HepG2 (cell line): ENCODE measurements around the gene SERINC1. TPM values are rescaled to one million over a fixed set of nuclear protein-coding genes. Genes with fewer than 3 reads are reported as not detected.

Experiments used
- ATM ChIP-seq: fragments of 450-650 bp; IDR thresholded peaks from 2 replicates; pipeline ENCODE4 v1.7.1; 2017; ENCODE audit warnings: mild to moderate bottlenecking, borderline replicate concordance
- ETV5 ChIP-seq: IDR thresholded peaks from 2 replicates; pipeline ENCODE4 v1.6.1; 2018; ENCODE audit warnings: missing biosample characterization, missing genetic modification reagents, inconsistent platforms, borderline replicate concordance
- KDM1A ChIP-seq: IDR thresholded peaks from 2 replicates; pipeline ENCODE4 v1.6.1; 2016; ENCODE audit warnings: missing compliant biosample characterization
- MBD4 ChIP-seq: IDR thresholded peaks from 2 replicates; pipeline ENCODE4 v1.6.1; 2012; ENCODE audit warnings: low read length, inconsistent platforms, borderline replicate concordance
- MEIS1 ChIP-seq: sonication (generic); formaldehyde crosslinking; IDR thresholded peaks from 2 replicates; pipeline ENCODE4 v1.9.0; 2021; ENCODE audit warnings: mild to moderate bottlenecking, missing genetic modification reagents, moderate library complexity, borderline replicate concordance
- MIER3 ChIP-seq: IDR thresholded peaks from 2 replicates; pipeline ENCODE4 v1.6.1; 2016; ENCODE audit warnings: missing compliant biosample characterization, borderline replicate concordance
- NCOA2 ChIP-seq: sonication (generic); formaldehyde crosslinking; IDR thresholded peaks from 2 replicates; pipeline ENCODE4 v1.8.0; 2022; ENCODE audit warnings: inconsistent platforms
- PHF20 ChIP-seq: sonication (generic); formaldehyde crosslinking; IDR thresholded peaks from 2 replicates; pipeline ENCODE4 v1.5.0; 2020; ENCODE audit warnings: mild to moderate bottlenecking, missing genetic modification reagents
- REL ChIP-seq: sonication (generic); formaldehyde crosslinking; conservative IDR thresholded peaks from 2 replicates; pipeline ENCODE4 v1.8.0; 2022; ENCODE audit warnings: mild to moderate bottlenecking, missing genetic modification reagents, moderate library complexity
- RORA ChIP-seq: sonication (generic); formaldehyde crosslinking; IDR thresholded peaks from 2 replicates; pipeline ENCODE4 v1.5.0; 2020; ENCODE audit warnings: mild to moderate bottlenecking, missing genetic modification reagents, moderate library complexity
- SRF ChIP-seq: IDR thresholded peaks from 2 replicates; pipeline ENCODE4 v1.6.1; 2011; ENCODE audit warnings: mild to moderate bottlenecking, low read depth, low read length, moderate library complexity
- ZFP1 ChIP-seq: IDR thresholded peaks from 2 replicates; pipeline ENCODE4 v1.6.1; 2016
- ZNF160 ChIP-seq: sonication (generic); formaldehyde crosslinking; IDR thresholded peaks from 2 replicates; pipeline ENCODE4 v1.8.0; 2022; ENCODE audit warnings: mild to moderate bottlenecking, inconsistent platforms, missing genetic modification reagents
- ZNF777 ChIP-seq: sonication (generic); formaldehyde crosslinking; IDR thresholded peaks from 2 replicates; pipeline ENCODE4 v1.4.0; 2020; ENCODE audit warnings: missing genetic modification reagents
- polyA plus RNA-seq, 8 experiments: library from polyadenylated mRNA; depleted of rRNA in 3 of 8; stranded (reverse) in 7 of 8; unstranded in 1 of 8; fragments of >200 nt; fragmentation: Illumina TruSeq in 4 of 8; extraction: Trizol in 4 of 8; gene quantifications; 2 replicates each; pipeline versions ENCODE4 v1.2.1 to v1.2.3, GENCODE V29; 2011 to 2016; ENCODE audit warnings: low read depth in 4 of 8, missing spikeins in 1 of 8, mixed read lengths in 1 of 8; ENCODE audit not compliant: insufficient read depth in 1 of 8
- total RNA-seq, 5 experiments: library from RNA; depleted of rRNA; stranded (reverse); fragments of >200 nt; fragmentation: Illumina TruSeq; extraction: Trizol; gene quantifications; 2 replicates each; pipeline ENCODE4 v1.2.3, GENCODE V29; 2016; ENCODE audit warnings: low read depth in 1 of 5
- TF ChIP-seq, protein P1 (sequence below): IDR thresholded peaks from 2 replicates; pipeline ENCODE4 v1.6.1; 2016; ENCODE audit warnings: low read depth
- TF ChIP-seq, protein P2 (sequence below): sonication (generic); formaldehyde crosslinking; IDR thresholded peaks from 2 replicates; pipeline ENCODE4 v1.4.0; 2020; ENCODE audit warnings: missing genetic modification reagents
- TF ChIP-seq, protein P3 (sequence below): sonication (generic); formaldehyde crosslinking; IDR thresholded peaks from 2 replicates; pipeline ENCODE4 v1.4.0; 2020; ENCODE audit warnings: missing genetic modification reagents, mild to moderate bottlenecking, borderline replicate concordance
- TF ChIP-seq, protein P4 (sequence below): sonication (generic); formaldehyde crosslinking; IDR thresholded peaks from 2 replicates; pipeline ENCODE4 v1.8.1; 2022; ENCODE audit warnings: low read depth, mild to moderate bottlenecking, missing genetic modification reagents
- TF ChIP-seq, protein P5 (sequence below): sonication (generic); formaldehyde crosslinking; IDR thresholded peaks from 2 replicates; pipeline ENCODE4 v1.8.0; 2022; ENCODE audit warnings: mild to moderate bottlenecking, missing genetic modification reagents; ENCODE audit not compliant: insufficient replicate concordance

Gene SERINC1
- total and polyA plus RNA-seq, 2 of the 13 experiments (the other 11 are each of a cell fraction or from before 2014, with no cell fraction given): 93.5 to 112 TPM

DNA sequence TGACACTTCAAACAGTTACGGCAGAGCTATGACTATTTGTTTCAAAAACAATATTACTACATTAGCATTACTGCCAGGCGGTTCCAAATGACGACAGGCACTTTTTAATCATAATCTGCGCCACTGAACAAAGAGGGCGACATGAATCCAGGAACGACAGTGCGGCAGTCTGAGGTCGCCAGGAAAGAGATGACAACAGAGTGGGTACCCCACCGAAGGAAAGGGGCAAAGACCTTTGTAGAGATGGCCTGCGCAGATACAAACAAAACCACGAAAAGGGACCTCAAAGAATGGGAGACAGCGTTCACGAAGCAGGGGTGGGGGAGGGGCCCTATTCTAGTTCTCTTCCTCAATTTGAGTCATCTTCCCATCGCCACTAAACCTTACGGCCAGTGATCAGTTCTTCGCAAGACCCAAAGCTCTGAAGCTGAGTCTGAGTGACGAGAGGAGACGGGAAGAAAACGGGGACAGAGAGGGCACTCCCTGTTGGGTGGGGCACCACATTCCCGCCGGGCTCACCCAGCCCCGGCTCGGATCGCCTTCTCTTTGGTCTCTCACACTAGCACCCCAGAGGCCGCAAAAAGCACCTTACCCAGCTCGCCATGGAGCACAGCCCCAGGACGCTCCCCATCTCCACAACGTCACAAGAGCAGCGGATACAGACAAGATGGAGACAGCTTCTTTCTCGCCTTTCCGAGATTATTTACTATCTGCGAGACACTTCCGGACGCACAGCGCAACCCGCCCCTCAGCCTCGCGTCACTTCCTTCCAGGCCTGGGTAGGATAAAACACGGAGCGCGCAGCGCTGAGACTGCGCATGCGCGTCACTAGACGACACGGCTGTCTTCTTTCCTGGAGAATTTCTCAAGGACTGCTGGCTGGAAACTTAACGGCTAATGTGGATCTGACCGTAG is at the start of gene SERINC1 (continued):
- TF ChIP-seq PHF20: peak; percentile 76
- TF ChIP-seq, protein P1, sequence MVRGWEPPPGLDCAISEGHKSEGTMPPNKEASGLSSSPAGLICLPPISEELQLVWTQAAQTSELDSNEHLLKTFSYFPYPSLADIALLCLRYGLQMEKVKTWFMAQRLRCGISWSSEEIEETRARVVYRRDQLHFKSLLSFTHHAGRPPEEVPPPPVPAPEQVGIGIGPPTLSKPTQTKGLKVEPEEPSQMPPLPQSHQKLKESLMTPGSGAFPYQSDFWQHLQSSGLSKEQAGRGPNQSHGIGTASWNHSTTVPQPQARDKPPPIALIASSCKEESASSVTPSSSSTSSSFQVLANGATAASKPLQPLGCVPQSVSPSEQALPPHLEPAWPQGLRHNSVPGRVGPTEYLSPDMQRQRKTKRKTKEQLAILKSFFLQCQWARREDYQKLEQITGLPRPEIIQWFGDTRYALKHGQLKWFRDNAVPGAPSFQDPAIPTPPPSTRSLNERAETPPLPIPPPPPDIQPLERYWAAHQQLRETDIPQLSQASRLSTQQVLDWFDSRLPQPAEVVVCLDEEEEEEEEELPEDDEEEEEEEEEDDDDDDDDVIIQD (CRISPR knock-in tag): peak; percentile 94
- TF ChIP-seq RORA (CRISPR knock-in tag): no peak
- TF ChIP-seq, protein P2, sequence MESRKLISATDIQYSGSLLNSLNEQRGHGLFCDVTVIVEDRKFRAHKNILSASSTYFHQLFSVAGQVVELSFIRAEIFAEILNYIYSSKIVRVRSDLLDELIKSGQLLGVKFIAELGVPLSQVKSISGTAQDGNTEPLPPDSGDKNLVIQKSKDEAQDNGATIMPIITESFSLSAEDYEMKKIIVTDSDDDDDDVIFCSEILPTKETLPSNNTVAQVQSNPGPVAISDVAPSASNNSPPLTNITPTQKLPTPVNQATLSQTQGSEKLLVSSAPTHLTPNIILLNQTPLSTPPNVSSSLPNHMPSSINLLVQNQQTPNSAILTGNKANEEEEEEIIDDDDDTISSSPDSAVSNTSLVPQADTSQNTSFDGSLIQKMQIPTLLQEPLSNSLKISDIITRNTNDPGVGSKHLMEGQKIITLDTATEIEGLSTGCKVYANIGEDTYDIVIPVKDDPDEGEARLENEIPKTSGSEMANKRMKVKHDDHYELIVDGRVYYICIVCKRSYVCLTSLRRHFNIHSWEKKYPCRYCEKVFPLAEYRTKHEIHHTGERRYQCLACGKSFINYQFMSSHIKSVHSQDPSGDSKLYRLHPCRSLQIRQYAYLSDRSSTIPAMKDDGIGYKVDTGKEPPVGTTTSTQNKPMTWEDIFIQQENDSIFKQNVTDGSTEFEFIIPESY: 0 out of 2 replicates have a peak, but pooled peaks have one; percentile 33
- no peak for TF ChIP-seq MBD4
- TF ChIP-seq, protein P3, sequence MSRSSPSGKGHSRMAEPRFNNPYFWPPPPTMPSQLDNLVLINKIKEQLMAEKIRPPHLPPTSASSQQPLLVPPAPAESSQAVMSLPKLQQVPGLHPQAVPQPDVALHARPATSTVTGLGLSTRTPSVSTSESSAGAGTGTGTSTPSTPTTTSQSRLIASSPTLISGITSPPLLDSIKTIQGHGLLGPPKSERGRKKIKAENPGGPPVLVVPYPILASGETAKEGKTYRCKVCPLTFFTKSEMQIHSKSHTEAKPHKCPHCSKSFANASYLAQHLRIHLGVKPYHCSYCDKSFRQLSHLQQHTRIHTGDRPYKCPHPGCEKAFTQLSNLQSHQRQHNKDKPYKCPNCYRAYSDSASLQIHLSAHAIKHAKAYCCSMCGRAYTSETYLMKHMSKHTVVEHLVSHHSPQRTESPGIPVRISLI (CRISPR knock-in tag): 0 out of 2 replicates have a peak, but pooled peaks have one; percentile 27
- TF ChIP-seq REL (CRISPR knock-in tag): 0 out of 2 replicates have a peak, but pooled peaks have one; percentile 15
- TF ChIP-seq ATM: no peak
- TF ChIP-seq, protein P4, sequence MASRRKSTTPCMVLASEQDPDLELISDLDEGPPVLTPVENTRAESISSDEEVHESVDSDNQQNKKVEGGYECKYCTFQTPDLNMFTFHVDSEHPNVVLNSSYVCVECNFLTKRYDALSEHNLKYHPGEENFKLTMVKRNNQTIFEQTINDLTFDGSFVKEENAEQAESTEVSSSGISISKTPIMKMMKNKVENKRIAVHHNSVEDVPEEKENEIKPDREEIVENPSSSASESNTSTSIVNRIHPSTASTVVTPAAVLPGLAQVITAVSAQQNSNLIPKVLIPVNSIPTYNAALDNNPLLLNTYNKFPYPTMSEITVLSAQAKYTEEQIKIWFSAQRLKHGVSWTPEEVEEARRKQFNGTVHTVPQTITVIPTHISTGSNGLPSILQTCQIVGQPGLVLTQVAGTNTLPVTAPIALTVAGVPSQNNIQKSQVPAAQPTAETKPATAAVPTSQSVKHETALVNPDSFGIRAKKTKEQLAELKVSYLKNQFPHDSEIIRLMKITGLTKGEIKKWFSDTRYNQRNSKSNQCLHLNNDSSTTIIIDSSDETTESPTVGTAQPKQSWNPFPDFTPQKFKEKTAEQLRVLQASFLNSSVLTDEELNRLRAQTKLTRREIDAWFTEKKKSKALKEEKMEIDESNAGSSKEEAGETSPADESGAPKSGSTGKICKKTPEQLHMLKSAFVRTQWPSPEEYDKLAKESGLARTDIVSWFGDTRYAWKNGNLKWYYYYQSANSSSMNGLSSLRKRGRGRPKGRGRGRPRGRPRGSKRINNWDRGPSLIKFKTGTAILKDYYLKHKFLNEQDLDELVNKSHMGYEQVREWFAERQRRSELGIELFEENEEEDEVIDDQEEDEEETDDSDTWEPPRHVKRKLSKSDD (CRISPR knock-in tag): peak; percentile 58; the same call in 1 of the 2 replicates
- TF ChIP-seq ZNF777 (CRISPR knock-in tag): no peak; the same call in 1 of the 2 replicates
- TF ChIP-seq ZNF160 (CRISPR knock-in tag): 0 out of 2 replicates have a peak, but pooled peaks have one; percentile 43
- TF ChIP-seq ETV5 (CRISPR knock-in tag): peak; percentile 85
- no peak for TF ChIP-seq KDM1A (CRISPR knock-in tag)
- TF ChIP-seq, protein P5, sequence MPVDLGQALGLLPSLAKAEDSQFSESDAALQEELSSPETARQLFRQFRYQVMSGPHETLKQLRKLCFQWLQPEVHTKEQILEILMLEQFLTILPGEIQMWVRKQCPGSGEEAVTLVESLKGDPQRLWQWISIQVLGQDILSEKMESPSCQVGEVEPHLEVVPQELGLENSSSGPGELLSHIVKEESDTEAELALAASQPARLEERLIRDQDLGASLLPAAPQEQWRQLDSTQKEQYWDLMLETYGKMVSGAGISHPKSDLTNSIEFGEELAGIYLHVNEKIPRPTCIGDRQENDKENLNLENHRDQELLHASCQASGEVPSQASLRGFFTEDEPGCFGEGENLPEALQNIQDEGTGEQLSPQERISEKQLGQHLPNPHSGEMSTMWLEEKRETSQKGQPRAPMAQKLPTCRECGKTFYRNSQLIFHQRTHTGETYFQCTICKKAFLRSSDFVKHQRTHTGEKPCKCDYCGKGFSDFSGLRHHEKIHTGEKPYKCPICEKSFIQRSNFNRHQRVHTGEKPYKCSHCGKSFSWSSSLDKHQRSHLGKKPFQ (CRISPR knock-in tag): peak; percentile 39
- TF ChIP-seq SRF: no peak
- TF ChIP-seq MEIS1 (CRISPR knock-in tag): peak; percentile 84
- TF ChIP-seq ZFP1 (CRISPR knock-in tag): 0 out of 2 replicates have a peak, but pooled peaks have one; percentile 35
- TF ChIP-seq MIER3: peak; percentile 70; the same call in 1 of the 2 replicates
- TF ChIP-seq NCOA2 (CRISPR knock-in tag): no peak; the same call in none of the 2 replicates
